ENCODE results near the gene MIEF2.
"Not testable (repeated sequence)": the region's sequence is repeated elsewhere in the genome, so short reads cannot be mapped to it uniquely, and the experiment has no call there.

The MIEF2 gene, protein sequence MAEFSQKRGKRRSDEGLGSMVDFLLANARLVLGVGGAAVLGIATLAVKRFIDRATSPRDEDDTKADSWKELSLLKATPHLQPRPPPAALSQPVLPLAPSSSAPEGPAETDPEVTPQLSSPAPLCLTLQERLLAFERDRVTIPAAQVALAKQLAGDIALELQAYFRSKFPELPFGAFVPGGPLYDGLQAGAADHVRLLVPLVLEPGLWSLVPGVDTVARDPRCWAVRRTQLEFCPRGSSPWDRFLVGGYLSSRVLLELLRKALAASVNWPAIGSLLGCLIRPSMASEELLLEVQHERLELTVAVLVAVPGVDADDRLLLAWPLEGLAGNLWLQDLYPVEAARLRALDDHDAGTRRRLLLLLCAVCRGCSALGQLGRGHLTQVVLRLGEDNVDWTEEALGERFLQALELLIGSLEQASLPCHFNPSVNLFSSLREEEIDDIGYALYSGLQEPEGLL

DNA sequence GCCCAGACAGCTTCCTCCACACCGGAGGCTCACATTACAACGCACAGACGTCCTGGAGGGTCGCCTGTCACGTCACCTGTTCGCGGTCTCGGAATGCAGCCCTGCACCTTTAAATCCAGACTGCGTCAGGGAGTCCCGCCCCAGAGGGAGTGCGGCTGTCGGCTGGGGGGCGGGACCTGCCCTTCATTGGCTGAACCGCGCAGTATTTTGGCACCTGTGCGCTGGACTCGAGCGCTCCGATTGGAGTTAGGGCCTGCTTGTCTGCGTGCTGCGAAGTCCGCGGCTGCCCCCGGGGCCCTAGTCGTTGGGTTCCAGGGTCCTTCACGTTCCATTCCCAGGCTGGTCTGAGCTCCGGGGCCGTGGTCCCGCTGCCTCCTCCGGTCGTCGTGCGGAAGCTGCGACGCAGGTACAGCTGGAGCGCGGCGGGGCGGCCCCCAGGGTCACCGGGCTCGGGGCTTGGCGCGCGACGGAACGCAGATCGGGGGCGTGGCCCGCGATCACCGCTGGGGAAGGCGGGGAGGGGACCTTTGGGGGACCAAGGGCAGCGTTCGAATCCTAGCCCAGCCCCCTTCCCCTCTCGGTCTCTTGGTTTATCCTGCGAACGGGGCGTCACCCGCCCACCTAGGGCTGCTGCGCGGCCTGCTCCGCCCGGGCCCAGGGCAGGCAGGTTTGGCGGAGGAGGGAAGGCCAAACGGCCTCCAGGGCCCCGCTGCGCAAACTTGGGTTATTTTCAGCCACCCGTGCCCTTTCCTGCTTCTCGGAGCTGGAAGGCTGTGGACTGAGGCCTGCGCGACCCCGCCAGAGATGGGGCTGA, at the start of gene MIEF2:
Gene MIEF2 (plus strand): TSS at position 331 of the 814 bp plus-strand sequence. CDS start 2,059 bp downstream, outside the sequence.
- DNase-seq (ENCODE audit: low spot score) = peak; percentile 96

DNA sequence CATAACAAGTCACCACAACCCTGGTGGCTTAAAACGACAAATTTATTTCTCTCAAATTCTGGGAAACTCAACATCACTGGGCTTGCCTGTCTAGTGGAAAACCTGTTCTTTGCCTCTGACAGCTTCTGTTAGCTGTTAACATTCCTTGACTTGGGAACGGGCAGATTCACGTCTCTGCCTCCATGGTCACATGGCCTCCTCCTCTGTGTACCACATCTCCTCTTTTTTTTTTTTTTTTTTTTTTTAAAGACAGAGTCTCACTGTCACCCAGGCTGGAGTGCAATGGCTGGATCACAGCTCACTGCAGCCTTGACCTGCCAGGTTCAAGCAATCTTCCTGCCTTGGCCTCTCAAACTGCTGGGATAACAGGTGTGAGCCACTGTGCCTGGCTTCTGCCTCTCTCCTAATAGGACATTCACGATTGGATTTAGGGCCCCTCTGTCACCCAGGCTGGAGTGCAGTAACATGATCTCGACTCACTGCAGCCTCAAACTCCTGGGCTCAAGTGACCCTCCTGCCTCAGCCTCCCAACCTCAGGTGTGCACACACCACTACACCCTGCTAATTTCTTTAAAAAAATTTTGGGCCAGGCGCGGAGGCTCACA, 46.7 kb upstream of the MIEF2 start:
- DNase-seq (ENCODE audit: low spot score) = no peak

DNA sequence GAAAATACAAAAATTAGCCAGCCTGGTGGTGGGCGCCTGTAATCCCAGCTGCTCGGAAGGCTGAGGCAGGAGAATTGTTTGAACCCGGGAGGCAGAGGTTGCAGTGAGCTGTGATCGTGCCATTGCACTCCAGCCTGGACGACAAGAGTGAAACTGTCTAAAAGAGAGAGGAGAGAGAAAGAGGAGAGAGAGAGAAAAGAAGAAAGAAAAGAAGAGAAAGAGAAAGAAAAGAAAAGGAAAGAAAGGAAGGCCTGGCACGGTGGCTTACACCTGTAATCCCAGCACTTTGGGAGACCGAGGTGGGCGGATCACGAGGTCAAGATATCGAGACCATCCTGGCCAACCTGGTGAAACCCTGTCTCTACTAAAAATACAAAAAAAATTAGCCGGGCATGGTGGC, 43.6 kb upstream of the MIEF2 start:
- DNase-seq (ENCODE audit: low spot score) = not testable (repeated sequence)

GRCh38 chr17:18217412-18218015, 42.9 kb upstream of the MIEF2 start:
- DNase-seq (ENCODE audit: low spot score) = peak; percentile 81

- no peak for DNase-seq (ENCODE audit: low spot score)
Measured at GRCh38 chr17:18218756-18219415, 41.6 kb upstream of the MIEF2 start.

DNA sequence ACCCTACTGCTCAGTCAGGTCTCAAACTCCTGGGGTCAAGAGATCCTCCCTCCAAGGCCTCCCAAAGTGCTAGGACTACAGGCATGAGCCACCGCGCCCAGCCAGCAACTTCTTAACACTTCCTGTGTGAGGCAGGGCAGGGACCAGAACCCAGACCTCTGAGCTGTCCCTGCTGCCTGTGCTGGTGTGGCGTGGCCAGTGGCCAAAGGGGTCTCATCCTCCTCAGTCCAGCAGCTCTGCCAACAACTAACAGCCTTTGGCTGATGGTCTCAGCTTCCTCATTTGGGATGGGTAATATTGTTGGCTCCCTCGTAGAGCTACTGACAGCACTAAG, 36.4 kb upstream of the MIEF2 start:
- no peak for DNase-seq (ENCODE audit: low spot score)

GRCh38 chr17:18224387-18225120, 35.9 kb upstream of the MIEF2 start:
- DNase-seq (ENCODE audit: low spot score) = peak; percentile 77

DNA sequence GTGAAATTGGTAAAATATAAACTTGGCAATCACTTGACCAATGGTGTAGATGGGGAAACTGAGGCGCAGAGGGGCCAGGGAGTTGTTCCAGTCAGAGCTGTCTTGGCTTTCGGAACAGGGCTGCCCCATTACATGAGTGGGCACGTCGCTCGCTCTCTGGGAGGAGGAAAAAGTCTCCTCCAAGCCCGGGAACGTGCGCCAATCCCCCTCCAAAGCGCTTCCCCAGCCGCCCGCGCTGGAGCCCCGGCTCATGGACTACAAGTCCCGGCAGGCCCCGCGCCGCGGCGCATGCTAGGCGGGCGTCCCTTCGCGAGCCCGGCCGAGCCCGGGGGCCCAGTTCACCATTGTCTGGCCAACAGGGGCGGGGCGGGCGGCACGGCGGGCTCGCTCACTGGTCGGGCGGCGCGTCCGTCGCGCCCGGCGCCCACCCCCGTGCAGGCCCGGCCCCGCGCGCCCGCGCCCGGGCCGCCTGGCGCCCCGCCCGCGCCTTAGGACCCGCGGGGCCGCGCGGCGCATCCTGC, 35.3 kb upstream of the MIEF2 start, which contains the start of gene LLGL1:
Gene LLGL1 (plus strand): TSS at position 515 of the 521 bp plus-strand sequence. CDS start 48 bp downstream, outside the sequence.
- DNase-seq (ENCODE audit: low spot score) = peak; percentile 98

DNA sequence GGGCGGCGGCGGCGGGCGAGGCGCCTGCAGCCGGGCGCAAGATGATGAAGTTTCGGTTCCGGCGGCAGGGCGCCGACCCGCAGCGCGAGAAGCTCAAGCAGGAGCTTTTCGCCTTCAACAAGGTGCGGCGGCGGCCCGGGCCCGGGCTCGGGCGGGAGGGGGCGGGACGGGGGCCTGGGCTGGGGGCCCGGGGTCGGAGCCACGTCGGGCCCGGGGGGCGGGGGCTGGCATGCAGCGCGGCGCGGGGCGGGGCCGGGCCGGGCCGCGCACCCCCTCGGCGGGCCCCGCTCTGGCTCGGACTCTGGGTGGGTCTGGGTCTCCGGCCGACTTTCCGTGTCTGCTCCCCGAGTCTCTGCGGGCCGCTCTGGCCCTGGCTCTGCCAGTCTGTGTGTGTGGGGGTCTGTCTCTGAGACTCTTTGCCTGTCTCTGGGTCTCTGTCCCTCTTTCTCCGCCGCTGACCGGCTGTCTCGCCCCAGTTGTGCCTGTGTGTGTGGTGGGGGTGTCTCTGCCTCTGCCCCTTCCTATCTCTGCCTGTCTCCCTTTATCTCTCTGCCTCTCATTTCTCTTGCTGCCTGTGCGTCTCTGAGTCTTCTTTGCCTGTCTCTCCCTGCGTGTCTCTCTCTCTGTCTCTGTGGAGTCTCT, 34.7 kb upstream of the MIEF2 start:
- peak; percentile 82 for DNase-seq (ENCODE audit: low spot score)

GRCh38 chr17:18226284-18226945, 34.0 kb upstream of the MIEF2 start:
- DNase-seq (ENCODE audit: low spot score) = no peak

GRCh38 chr17:18227635-18228034, 32.8 kb upstream of the MIEF2 start:
- no peak for DNase-seq (ENCODE audit: low spot score)

GRCh38 chr17:18228176-18228682, 32.2 kb upstream of the MIEF2 start:
- no peak for DNase-seq (ENCODE audit: low spot score)

- DNase-seq (ENCODE audit: low spot score) = no peak
Measured at GRCh38 chr17:18229254-18229653, 31.2 kb upstream of the MIEF2 start.

- DNase-seq (ENCODE audit: low spot score) = no peak
Measured at GRCh38 chr17:18229771-18230170, 30.7 kb upstream of the MIEF2 start.

DNA sequence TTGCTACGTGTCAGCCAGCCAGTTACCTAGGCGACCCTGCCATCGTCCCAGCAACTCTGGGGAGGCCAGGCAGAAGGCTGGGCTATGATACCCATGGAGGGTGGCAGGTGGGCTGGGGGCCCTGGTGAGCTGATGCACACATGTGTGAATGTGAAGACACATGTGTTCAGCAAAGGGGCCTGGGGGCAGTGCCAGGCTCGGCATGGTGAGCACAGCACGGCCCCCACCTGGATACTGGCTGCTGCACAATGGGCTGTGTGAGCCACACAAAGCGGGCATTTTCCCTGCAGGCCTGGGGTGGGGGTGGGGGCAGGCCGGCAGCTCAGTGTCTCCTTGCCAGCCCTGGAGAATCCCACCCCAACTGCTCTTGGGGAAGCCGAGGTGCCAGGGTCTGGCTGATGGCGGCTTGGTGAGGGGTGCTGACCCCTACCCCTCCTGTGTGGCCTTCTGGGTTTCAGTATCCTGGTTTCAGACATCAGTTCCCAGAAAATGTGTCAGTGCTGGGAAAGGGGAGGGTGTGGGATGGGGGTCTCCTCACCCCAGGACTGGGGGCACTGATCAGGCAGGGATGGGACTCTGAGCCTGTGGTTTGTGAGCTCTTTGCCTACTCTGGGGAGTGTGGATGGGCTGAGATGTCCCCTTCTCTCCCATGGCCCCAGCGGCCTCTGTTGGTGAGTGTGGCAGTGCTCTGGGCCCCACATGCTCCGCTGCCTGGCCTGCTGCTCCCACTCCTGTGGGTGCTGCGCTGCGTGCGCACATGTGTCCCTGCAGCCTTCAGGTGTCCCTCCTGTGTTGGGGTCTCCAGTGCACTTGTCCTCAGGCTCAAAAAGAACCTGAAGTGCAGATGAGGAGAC, 29.9 kb upstream of the MIEF2 start:
- no peak for DNase-seq (ENCODE audit: low spot score)

- no peak for DNase-seq (ENCODE audit: low spot score)
Measured at GRCh38 chr17:18231164-18231563, 29.3 kb upstream of the MIEF2 start.

GRCh38 chr17:18233803-18234518, 26.5 kb upstream of the MIEF2 start:
- no peak for DNase-seq (ENCODE audit: low spot score)

Measured in left forelimb (tissue), 1 donor.